ENCODE measurements around the gene CADM4.

DNA sequence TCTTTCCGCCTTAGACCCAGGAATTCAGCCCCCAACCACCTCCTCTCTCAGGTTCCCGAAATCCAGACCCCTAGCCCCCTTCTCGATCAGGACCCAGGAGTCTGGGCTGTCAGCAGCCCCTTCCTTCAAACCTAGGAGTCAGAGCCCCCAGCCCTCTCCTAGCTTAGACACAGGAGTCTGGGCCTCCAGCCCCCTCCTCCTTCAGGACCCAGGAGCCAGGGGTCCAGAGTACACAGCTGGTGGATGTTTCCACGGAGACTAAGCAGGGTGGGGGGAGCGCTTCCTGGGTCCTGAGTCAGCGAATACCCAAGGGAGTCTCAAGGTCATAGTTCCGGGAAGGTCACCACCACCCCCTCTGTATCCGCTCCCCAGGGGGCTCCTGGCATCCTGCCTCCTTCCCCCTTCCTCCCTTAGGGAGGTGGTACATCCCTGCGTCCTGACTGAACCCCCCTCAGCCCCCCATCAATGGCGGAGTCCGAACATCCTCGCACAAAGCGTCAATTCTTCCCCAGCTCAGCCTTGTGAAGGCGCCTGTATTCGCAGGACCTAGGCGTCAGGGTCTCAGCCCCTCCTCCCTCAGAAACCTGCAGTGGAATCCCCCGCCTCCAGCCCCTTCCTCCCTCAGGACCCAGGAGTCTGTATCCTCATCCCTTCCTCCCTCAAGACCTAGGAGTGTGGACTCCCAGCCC is 4.6 kb downstream of the CADM4 start:
- TF ChIP-seq, protein P1, sequence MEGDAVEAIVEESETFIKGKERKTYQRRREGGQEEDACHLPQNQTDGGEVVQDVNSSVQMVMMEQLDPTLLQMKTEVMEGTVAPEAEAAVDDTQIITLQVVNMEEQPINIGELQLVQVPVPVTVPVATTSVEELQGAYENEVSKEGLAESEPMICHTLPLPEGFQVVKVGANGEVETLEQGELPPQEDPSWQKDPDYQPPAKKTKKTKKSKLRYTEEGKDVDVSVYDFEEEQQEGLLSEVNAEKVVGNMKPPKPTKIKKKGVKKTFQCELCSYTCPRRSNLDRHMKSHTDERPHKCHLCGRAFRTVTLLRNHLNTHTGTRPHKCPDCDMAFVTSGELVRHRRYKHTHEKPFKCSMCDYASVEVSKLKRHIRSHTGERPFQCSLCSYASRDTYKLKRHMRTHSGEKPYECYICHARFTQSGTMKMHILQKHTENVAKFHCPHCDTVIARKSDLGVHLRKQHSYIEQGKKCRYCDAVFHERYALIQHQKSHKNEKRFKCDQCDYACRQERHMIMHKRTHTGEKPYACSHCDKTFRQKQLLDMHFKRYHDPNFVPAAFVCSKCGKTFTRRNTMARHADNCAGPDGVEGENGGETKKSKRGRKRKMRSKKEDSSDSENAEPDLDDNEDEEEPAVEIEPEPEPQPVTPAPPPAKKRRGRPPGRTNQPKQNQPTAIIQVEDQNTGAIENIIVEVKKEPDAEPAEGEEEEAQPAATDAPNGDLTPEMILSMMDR (IDR thresholded peaks at IDR 0.05), result no peak
- no peak for TF ChIP-seq EZH2 (IDR thresholded peaks at IDR 0.05; ENCODE audit: borderline replicate concordance, insufficient read depth, low read depth, low read length, poor library complexity, severe bottlenecking)
